Peyer's patch (tissue), 4 donors: ENCODE results near the gene COPA. TPM values are rescaled to one million over a fixed set of nuclear protein-coding genes. Genes with fewer than 3 reads are reported as not detected.

ENCODE experiments used
- DNase-seq, 3 donors: peaks; one replicate each; pipeline ENCODE4 v3.0.0-alpha.2; 2017 to 2019
- H3K27ac ChIP-seq, 4 donors: fragments of 200-600 bp; sonication (generic); one replicate each; pipeline ENCODE4 v1.5.1; 2016 to 2019
- H3K27me3 ChIP-seq, 2 donors: fragments of 200-600 bp; sonication (generic); one replicate each; pipeline ENCODE4 v1.5.1; 2019
- H3K36me3 ChIP-seq, 3 donors: fragments of 200-600 bp; sonication (generic); one replicate each; pipeline ENCODE4 v1.5.1; 2016 to 2019
- H3K4me1 ChIP-seq, 4 donors: fragments of 200-600 bp; sonication (generic); one replicate each; pipeline ENCODE4 v1.5.1; 2016 to 2019
- H3K4me3 ChIP-seq, 4 donors: fragments of 200-600 bp; sonication (generic); 1 replicate in 3 of 4; 2 replicates in 1 of 4; pipeline ENCODE4 v1.5.1; 2016 to 2019; ENCODE audit warnings: mild to moderate bottlenecking in 1 of 4
- H3K9me3 ChIP-seq, 4 donors: fragments of 200-600 bp; sonication (generic); one replicate each; pipeline ENCODE4 v1.5.1; 2016 to 2019; ENCODE audit warnings: mild to moderate bottlenecking in 1 of 4
- POLR2A ChIP-seq, 2 donors: fragments of 450-650 bp; IDR thresholded peaks; one replicate each; pipeline ENCODE4 v1.5.1; 2017; ENCODE audit warnings: antibody characterized with exemption in 2 of 2, mild to moderate bottlenecking in 2 of 2, moderate library complexity in 2 of 2
- total RNA-seq, 4 donors: library from RNA; depleted of rRNA; stranded (reverse); fragments of >200 nt; gene quantifications; one replicate each; pipeline ENCODE4 v1.1.0, GENCODE V29; 2016
- TF ChIP-seq, protein P1 (sequence below), 6 experiments: fragments of 450-650 bp in 4 of 6; fragments of 200-600 bp in 2 of 6; sonication (generic) in 1 of 6; IDR thresholded peaks; one replicate each; pipeline ENCODE4 v1.5.1; 2017 to 2019; ENCODE audit warnings: antibody characterized with exemption in 6 of 6, mild to moderate bottlenecking in 3 of 6, moderate library complexity in 1 of 6

COPA gene
- total RNA-seq, 4 donors from 2014 or later: 109 to 173 (median 138) TPM

GRCh38 chr1:160359559-160360226 is 16.6 kb upstream of the COPA start:
- no peak overlapping the region for H3K4me3 ChIP-seq
- peaks cover 0 to 53% (median 0%) of the 10 kb centered on the region in 3 donors for H3K36me3 ChIP-seq
- no peaks in the 10 kb centered on the region for H3K27me3 ChIP-seq
- no peak for DNase-seq
- no peaks in the 10 kb centered on the region for H3K4me1 ChIP-seq
- no peak overlapping the region for H3K27ac ChIP-seq
- no peak for TF ChIP-seq POLR2A (IDR thresholded peaks at IDR 0.05)
- TF ChIP-seq, protein P1, sequence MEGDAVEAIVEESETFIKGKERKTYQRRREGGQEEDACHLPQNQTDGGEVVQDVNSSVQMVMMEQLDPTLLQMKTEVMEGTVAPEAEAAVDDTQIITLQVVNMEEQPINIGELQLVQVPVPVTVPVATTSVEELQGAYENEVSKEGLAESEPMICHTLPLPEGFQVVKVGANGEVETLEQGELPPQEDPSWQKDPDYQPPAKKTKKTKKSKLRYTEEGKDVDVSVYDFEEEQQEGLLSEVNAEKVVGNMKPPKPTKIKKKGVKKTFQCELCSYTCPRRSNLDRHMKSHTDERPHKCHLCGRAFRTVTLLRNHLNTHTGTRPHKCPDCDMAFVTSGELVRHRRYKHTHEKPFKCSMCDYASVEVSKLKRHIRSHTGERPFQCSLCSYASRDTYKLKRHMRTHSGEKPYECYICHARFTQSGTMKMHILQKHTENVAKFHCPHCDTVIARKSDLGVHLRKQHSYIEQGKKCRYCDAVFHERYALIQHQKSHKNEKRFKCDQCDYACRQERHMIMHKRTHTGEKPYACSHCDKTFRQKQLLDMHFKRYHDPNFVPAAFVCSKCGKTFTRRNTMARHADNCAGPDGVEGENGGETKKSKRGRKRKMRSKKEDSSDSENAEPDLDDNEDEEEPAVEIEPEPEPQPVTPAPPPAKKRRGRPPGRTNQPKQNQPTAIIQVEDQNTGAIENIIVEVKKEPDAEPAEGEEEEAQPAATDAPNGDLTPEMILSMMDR (IDR thresholded peaks at IDR 0.05): no peak
- H3K9me3 ChIP-seq: no peaks in the 10 kb centered on the region

DNA sequence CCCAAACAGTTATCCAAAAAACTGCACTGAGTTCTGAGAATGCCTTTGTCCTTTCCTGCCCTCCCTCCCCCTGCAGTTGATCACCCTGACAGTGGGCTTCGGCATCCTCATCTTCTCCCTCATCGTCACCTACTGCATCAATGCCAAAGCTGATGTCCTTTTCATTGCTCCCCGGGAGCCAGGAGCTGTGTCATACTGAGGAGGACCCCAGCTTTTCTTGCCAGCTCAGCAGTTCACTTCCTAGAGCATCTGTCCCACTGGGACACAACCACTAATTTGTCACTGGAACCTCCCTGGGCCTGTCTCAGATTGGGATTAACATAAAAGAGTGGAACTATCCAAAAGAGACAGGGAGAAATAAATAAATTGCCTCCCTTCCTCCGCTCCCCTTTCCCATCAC is 15.0 kb upstream of the COPA start:
- no peak for DNase-seq
- Histone ChIP-seq H3K27ac (no peak overlapping the region), H3K27me3 (no peaks in the 10 kb centered on the region), H3K4me3 (no peak overlapping the region), H3K36me3 (peaks cover 0 to 69% (median 0%) of the 10 kb centered on the region in 3 donors), H3K4me1 (no peaks in the 10 kb centered on the region), H3K9me3 (no peaks in the 10 kb centered on the region)
- no peak for TF ChIP-seq POLR2A (IDR thresholded peaks at IDR 0.05)
- TF ChIP-seq, protein P1 (IDR thresholded peaks at IDR 0.05): no peak

DNA sequence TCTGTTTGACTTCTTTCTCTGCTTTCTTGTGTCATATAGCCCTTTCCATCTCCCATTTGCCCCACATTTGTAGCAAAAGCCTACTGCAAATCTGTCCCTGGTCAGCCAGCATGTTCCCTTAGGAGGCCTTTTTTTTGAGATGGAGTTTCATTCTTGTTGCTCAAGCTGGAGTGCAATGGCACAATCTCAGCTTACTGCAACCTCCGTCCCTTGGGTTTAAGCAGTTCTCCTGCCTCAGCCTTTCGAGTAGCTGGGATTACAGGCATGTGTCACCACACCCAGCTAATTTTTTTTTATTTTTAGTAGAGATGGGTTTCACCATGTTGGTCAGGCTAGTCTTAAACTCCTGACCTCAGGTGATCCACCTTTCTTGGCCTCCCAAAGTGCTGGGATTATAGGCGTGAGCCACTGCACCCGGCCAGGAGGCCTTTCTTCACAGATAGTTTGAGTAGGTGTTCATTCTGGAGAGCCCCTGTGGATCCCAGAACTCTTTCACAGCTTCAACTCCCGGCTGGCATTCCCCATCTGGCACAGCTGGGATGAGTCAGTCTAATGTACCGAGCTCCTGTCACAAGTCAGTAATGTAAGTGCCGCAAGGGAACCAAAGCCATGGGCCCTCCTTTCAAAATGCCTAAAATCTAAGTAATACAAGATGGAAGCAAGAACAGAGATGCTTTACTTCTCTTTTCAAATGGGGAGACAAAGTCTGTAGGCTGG is 14.4 kb upstream of the COPA start:
- no peak overlapping the region for H3K27ac ChIP-seq
- H3K27me3 ChIP-seq: no peaks in the 10 kb centered on the region
- no peak overlapping the region for H3K4me3 ChIP-seq
- no peaks in the 10 kb centered on the region for H3K9me3 ChIP-seq
- H3K4me1 ChIP-seq: no peaks in the 10 kb centered on the region
- TF ChIP-seq POLR2A (IDR thresholded peaks at IDR 0.05): no peak
- DNase-seq: no peak
- H3K36me3 ChIP-seq: peaks cover 0 to 75% (median 0%) of the 10 kb centered on the region in 3 donors

DNA sequence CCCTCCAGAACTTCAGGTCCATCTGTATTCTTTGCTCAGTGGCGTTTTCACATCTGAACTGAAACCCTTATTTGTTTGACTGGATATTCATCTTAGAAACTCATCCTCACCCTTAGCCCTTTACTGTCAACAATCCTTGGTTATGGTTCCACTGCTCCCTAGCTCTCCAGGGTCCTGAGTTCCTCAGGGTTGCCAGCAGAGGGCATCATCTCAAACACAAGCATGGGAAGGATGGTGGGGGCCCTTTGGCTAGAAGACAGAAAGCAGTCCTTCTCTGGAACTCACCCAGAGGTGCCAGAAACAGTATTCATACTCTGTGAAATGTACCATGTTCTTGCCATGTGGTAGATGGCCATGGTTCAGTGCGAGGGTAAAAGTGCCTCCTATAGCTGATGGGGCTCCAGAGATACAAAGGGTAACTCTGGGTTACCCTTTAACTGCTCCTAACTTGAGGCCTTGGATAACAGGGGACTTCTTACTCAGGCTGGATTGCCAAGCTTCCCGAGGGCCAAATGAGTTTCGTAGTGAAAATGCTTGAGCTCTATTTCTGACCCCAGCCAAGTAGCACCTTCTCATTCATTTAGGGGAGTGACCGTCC is 11.4 kb upstream of the COPA start:
- H3K36me3 ChIP-seq: peaks cover 0 to 95% (median 0%) of the 10 kb centered on the region in 3 donors
- H3K4me3 ChIP-seq: no peak overlapping the region
- H3K9me3 ChIP-seq: no peaks in the 10 kb centered on the region
- no peaks in the 10 kb centered on the region for H3K27me3 ChIP-seq
- peak in 1 of 3 donors; percentile 37 for DNase-seq
- no peak for TF ChIP-seq POLR2A (IDR thresholded peaks at IDR 0.05)
- TF ChIP-seq, protein P1 (IDR thresholded peaks at IDR 0.05): peak in 4 of 6 experiments; percentile 14 to 36 (median 31)
- no peak overlapping the region for H3K27ac ChIP-seq
- H3K4me1 ChIP-seq: no peaks in the 10 kb centered on the region

DNA sequence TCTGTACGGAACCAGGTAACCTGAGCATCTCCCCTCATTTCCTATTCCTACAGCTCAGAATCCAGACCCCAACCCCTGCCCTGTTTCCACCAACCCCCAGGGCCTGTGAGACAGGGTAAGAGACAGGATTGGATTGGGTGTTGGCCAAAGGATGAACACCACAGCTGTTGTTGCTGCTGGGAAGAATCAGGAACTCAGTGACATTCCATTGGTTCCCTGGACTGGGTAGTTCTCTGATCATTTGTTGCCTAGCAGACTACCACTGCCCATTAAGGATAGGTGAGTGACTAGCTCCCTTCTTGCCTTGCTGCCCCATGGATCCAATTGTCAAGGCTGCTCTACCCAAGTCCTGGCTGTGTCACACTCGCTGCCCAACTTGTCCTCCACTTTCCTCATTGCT is 10.2 kb upstream of the COPA start:
- DNase-seq: peak in 1 of 3 donors; percentile 18
- TF ChIP-seq, protein P1 (IDR thresholded peaks at IDR 0.05): no peak
- TF ChIP-seq POLR2A (IDR thresholded peaks at IDR 0.05): no peak
- H3K36me3 ChIP-seq: peaks cover 0 to 98% (median 0%) of the 10 kb centered on the region in 3 donors
- H3K4me3 ChIP-seq: no peak overlapping the region
- H3K27me3 ChIP-seq: no peaks in the 10 kb centered on the region
- no peak overlapping the region for H3K27ac ChIP-seq
- H3K9me3 ChIP-seq: no peaks in the 10 kb centered on the region
- H3K4me1 ChIP-seq: no peaks in the 10 kb centered on the region

DNA sequence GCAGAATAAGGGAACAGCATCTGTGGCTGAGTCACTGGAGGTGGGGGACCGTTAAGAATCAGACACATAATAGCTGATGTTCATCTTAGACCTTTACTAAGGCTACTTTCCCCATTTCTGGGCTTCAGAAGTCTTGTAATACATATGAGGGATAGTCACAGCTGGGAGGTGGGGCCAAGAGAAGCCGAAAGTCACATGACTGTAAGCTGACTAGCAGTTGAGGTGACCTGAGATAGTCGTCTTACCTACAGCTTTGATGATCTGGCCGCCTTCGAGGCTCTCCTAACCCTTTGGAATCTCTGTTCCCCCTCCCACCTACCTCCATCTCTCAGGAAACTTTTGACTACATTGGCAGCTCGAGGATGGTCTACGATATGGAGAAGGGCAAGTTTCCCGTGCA is 9.5 kb upstream of the COPA start:
- TF ChIP-seq, protein P1 (IDR thresholded peaks at IDR 0.05): no peak
- no peak for TF ChIP-seq POLR2A (IDR thresholded peaks at IDR 0.05)

More for the DNA sequence above, 9.5 kb upstream of the COPA start:
- peak in 1 of 3 donors; percentile 7 for DNase-seq
- Histone ChIP-seq H3K4me3 (no peak overlapping the region), H3K27ac (no peak overlapping the region), H3K27me3 (no peaks in the 10 kb centered on the region), H3K4me1 (no peaks in the 10 kb centered on the region), H3K9me3 (no peaks in the 10 kb centered on the region), H3K36me3 (peaks cover 0 to 98% (median 0%) of the 10 kb centered on the region in 3 donors)
